HL-60 (cell line): ENCODE data around the gene CCDC38.

ENCODE experiments used
- DNase-seq, 2 experiments: peaks; one replicate each; pipeline ENCODE4 v3.0.0-alpha.2; 2010 to 2020; ENCODE audit warnings: low read depth in 1 of 2, low spot score in 1 of 2
- H3K27ac ChIP-seq: fragments of 250-450 bp; sonication (Bioruptor Pico); replicated peaks from 2 replicates; pipeline ENCODE4 v1.5.1; 2020; ENCODE audit warnings: mild to moderate bottlenecking, moderate library complexity
- H3K27me3 ChIP-seq: fragments of 250-450 bp; sonication (Bioruptor Pico); 2 replicates; pipeline ENCODE4 v1.5.1; 2021; ENCODE audit warnings: mild to moderate bottlenecking, moderate library complexity; ENCODE audit not compliant: insufficient read depth, poor library complexity, severe bottlenecking
- H3K4me3 ChIP-seq: replicated peaks from 2 replicates; pipeline ENCODE4 v1.5.1; 2011; ENCODE audit warnings: mild to moderate bottlenecking, control low read depth, low read length; ENCODE audit not compliant: insufficient read depth
- CTCF ChIP-seq: IDR thresholded peaks from one replicate; pipeline ENCODE4 v1.5.1; 2011; ENCODE audit warnings: low read length, control low read depth, inconsistent platforms; ENCODE audit not compliant: insufficient read depth
- GABPA ChIP-seq: IDR thresholded peaks from 2 replicates; pipeline ENCODE4 v1.6.1; 2012; ENCODE audit warnings: low read depth
- POLR2AphosphoS5 ChIP-seq: IDR thresholded peaks from 2 replicates; pipeline ENCODE4 v1.6.1; 2012; ENCODE audit warnings: low read depth
- REST ChIP-seq: IDR thresholded peaks from 2 replicates; pipeline ENCODE4 v1.6.1; 2012; ENCODE audit warnings: low read depth; ENCODE audit not compliant: insufficient replicate concordance
- SPI1 ChIP-seq: IDR thresholded peaks from 2 replicates; pipeline ENCODE4 v1.6.1; 2012; ENCODE audit warnings: low read depth, mild to moderate bottlenecking, borderline replicate concordance

The CCDC38 gene

GRCh38 chr12:95830335-95831089 is 111.9 kb downstream of the CCDC38 start:
- H3K27me3 ChIP-seq = peaks cover 18% of the 10 kb centered on the region
- H3K4me3 ChIP-seq = no peak overlapping the region
- no peak for DNase-seq
- TF ChIP-seq POLR2AphosphoS5 = no peak
- no peak for TF ChIP-seq SPI1
- no peak for TF ChIP-seq REST
- H3K27ac ChIP-seq = no peak overlapping the region

GRCh38 chr12:95829395-95829794 is 113.0 kb downstream of the CCDC38 start:
- Histone ChIP-seq H3K27me3 (peaks cover 18% of the 10 kb centered on the region), H3K27ac (no peak overlapping the region), H3K4me3 (no peak overlapping the region)
- TF ChIP-seq GABPA = no peak
- TF ChIP-seq CTCF = no peak
- TF ChIP-seq SPI1 = no peak
- TF ChIP-seq REST = no peak
- no peak for DNase-seq

- peak; percentile 4 to 20 for DNase-seq
- TF ChIP-seq CTCF (peak; percentile 6), REST (no peak)
- Histone ChIP-seq H3K27ac (no peak overlapping the region), H3K4me3 (no peak overlapping the region), H3K27me3 (peaks cover 4% of the 10 kb centered on the region)
Measured at GRCh38 chr12:95820096-95820703, 122.2 kb downstream of the CCDC38 start.
